Lower lobe of right lung (tissue), 2 donors: ENCODE data around the gene PCBP3. TPM values are rescaled to one million over a fixed set of nuclear protein-coding genes. Genes with fewer than 3 reads are reported as not detected.

ENCODE experiments used
- ATAC-seq, 2 donors: fragments of 200-7000 bp; cut with Tn5 transposase; one replicate each; pipeline ENCODE4 v1.9.1; 2020 to 2022; ENCODE audit warnings: mild to moderate bottlenecking in 2 of 2, moderate library complexity in 2 of 2
- DNase-seq: peaks from one replicate; pipeline ENCODE4 v3.0.0-alpha.2; 2020
- H3K27ac ChIP-seq: fragments of 200-600 bp; one replicate; pipeline ENCODE4 v1.8.0; 2022
- H3K27me3 ChIP-seq: fragments of 200-600 bp; one replicate; pipeline ENCODE4 v1.8.0; 2022; ENCODE audit warnings: low read depth
- H3K36me3 ChIP-seq: fragments of 200-600 bp; one replicate; pipeline ENCODE4 v1.8.0; 2022; ENCODE audit warnings: mild to moderate bottlenecking
- H3K4me1 ChIP-seq: fragments of 200-600 bp; one replicate; pipeline ENCODE4 v1.8.0; 2022
- H3K4me3 ChIP-seq: fragments of 200-600 bp; one replicate; pipeline ENCODE4 v1.8.0; 2022; ENCODE audit warnings: mild to moderate bottlenecking
- H3K9me3 ChIP-seq: fragments of 200-600 bp; one replicate; pipeline ENCODE4 v1.8.0; 2022
- CTCF ChIP-seq: fragments of 200-600 bp; IDR thresholded peaks from one replicate; pipeline ENCODE4 v1.8.0; 2022; ENCODE audit warnings: antibody characterized with exemption, mild to moderate bottlenecking
- intact Hi-C: fragments of 100-400 bp; cut with DNase I; formaldehyde crosslinking; loops from one replicate; pipeline ENCODE4 v1.11.0; 2022
- total RNA-seq: library from RNA; stranded (reverse); fragmentation: NEBNext Ultra II Directional; extraction: Animal tissue kit (Norgen Biotek cat#: 25700); gene quantifications from one replicate; pipeline ENCODE4 v1.2.1, GENCODE V29; 2021
- donor health status: DM: no; HTN: yes; CAD: no; lungs with severe emphysema.

Gene PCBP3
- total RNA-seq, 1 donor from 2014 or later, result 4.5 TPM

GRCh38 chr21:45796003-45796402 is 152.5 kb downstream of the PCBP3 start:
- no peaks in the 10 kb centered on the region for H3K9me3 ChIP-seq
- H3K36me3 ChIP-seq, result no peaks in the 10 kb centered on the region
- H3K27ac ChIP-seq, result no peak overlapping the region
- H3K27me3 ChIP-seq, result no peaks in the 10 kb centered on the region
- TF ChIP-seq CTCF, result no peak
- intact Hi-C loops, result no loop called here
- H3K4me1 ChIP-seq, result no peaks in the 10 kb centered on the region
- DNase-seq (no peak), ATAC-seq (no peak)
- H3K4me3 ChIP-seq, result no peak overlapping the region

- intact Hi-C loops, result no loop called here
- peak in 1 of 2 donors; percentile 9 for ATAC-seq
These were observed 153.8 kb downstream of the PCBP3 start for GRCh38 chr21:45797338-45797737.

GRCh38 chr21:45799765-45800338 is 156.3 kb downstream of the PCBP3 start:
- H3K9me3 ChIP-seq, result no peaks in the 10 kb centered on the region
- DNase-seq (no peak), ATAC-seq (no peak)
- TF ChIP-seq CTCF, result no peak
- H3K36me3 ChIP-seq, result no peaks in the 10 kb centered on the region
- no peak overlapping the region for H3K27ac ChIP-seq
- intact Hi-C loops, result no loop called here
- H3K4me3 ChIP-seq, result no peak overlapping the region
- H3K4me1 ChIP-seq, result no peaks in the 10 kb centered on the region
- no peaks in the 10 kb centered on the region for H3K27me3 ChIP-seq

More at GRCh38 chr21:45797338-45797737, 153.8 kb downstream of the PCBP3 start:
- no peaks in the 10 kb centered on the region for H3K27me3 ChIP-seq
- no peak overlapping the region for H3K4me3 ChIP-seq
- DNase-seq, result no peak
- no peaks in the 10 kb centered on the region for H3K36me3 ChIP-seq
- H3K4me1 ChIP-seq, result no peaks in the 10 kb centered on the region
- no peaks in the 10 kb centered on the region for H3K9me3 ChIP-seq
- no peak for TF ChIP-seq CTCF
- H3K27ac ChIP-seq, result no peak overlapping the region

- peak; percentile 28 for DNase-seq
- ATAC-seq, result peak in 1 of 2 donors; percentile 21
These were observed 157.0 kb downstream of the PCBP3 start for GRCh38 chr21:45800339-45801080.

More at GRCh38 chr21:45800339-45801080, 157.0 kb downstream of the PCBP3 start:
- TF ChIP-seq CTCF, result no peak
- Histone ChIP-seq H3K4me1 (no peaks in the 10 kb centered on the region), H3K4me3 (no peak overlapping the region), H3K27me3 (no peaks in the 10 kb centered on the region), H3K36me3 (no peaks in the 10 kb centered on the region), H3K9me3 (no peaks in the 10 kb centered on the region), H3K27ac (no peak overlapping the region)
- intact Hi-C loops, result no loop called here
